ENCODE data around the gene OR2J3.
"Not testable (repeated sequence)": the region's sequence is repeated elsewhere in the genome, so short reads cannot be mapped to it uniquely, and the experiment has no call there.

Gene OR2J3

GRCh38 chr6:29141606-29142005 lies 33.7 kb downstream of the OR2J3 start:
- TF ChIP-seq ZFX (IDR thresholded peaks at IDR 0.05; ENCODE audit: borderline replicate concordance) (no peak), CTCF (IDR thresholded peaks at IDR 0.05) (no peak)
- no peak overlapping the region for H3K27ac ChIP-seq

- H3K27ac ChIP-seq: no peak overlapping the region
- TF ChIP-seq CTCF (IDR thresholded peaks at IDR 0.05): no peak
- TF ChIP-seq ZFX (IDR thresholded peaks at IDR 0.05; ENCODE audit: borderline replicate concordance): no peak
These were observed 34.5 kb downstream of the OR2J3 start for GRCh38 chr6:29142309-29142708.

GRCh38 chr6:29146179-29146578 lies 38.3 kb downstream of the OR2J3 start:
- TF ChIP-seq ZFX (IDR thresholded peaks at IDR 0.05; ENCODE audit: borderline replicate concordance) (no peak), CTCF (IDR thresholded peaks at IDR 0.05) (no peak)
- H3K27ac ChIP-seq: no peak overlapping the region

- no peak overlapping the region for H3K27ac ChIP-seq
- TF ChIP-seq ZFX (IDR thresholded peaks at IDR 0.05; ENCODE audit: borderline replicate concordance) (no peak), CTCF (IDR thresholded peaks at IDR 0.05) (no peak)
These were observed 39.2 kb downstream of the OR2J3 start for GRCh38 chr6:29147074-29147473.

- H3K27ac ChIP-seq: not testable (repeated sequence)
These were observed 41.6 kb downstream of the OR2J3 start for GRCh38 chr6:29149444-29149843.

GRCh38 chr6:29153083-29153482 lies 45.2 kb downstream of the OR2J3 start:
- TF ChIP-seq ZFX (IDR thresholded peaks at IDR 0.05; ENCODE audit: borderline replicate concordance) (no peak), CTCF (IDR thresholded peaks at IDR 0.05) (no peak)
- H3K27ac ChIP-seq: no peak overlapping the region

GRCh38 chr6:29155182-29155581 lies 47.3 kb downstream of the OR2J3 start:
- H3K27ac ChIP-seq: not testable (repeated sequence)

- H3K27ac ChIP-seq: not testable (repeated sequence)
These were observed 52.1 kb downstream of the OR2J3 start for GRCh38 chr6:29159922-29160321.

Data from 22Rv1 (cell line).